NCI-H510A (cell line): ENCODE data around the gene PTPRE.
"Not testable (repeated sequence)": the region's sequence is repeated elsewhere in the genome, so short reads cannot be mapped to it uniquely, and the experiment has no call there.

Experiments used
- DNase-seq: peaks from one replicate; lab custom pipeline; 2025; lab: John Stamatoyannopoulos, UW

Gene PTPRE

DNA sequence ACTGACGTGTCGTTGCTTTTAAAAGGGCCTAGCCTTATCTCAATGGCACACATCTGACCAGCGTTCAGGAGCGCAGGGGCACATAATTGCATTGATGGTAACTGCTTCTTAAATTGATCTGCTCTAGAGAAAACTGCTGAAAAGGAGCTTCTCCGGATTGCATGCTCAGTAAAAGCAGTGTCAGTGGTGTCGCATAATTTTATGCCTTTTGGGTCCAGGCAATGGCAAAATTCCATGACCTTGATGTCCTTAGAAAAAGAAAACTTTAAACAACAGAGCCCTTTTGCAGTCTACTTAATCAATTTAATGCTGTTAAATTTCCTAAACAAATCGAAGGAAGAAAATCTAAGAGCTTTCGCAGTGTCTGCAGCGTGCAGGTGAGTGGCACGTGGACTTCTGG, 75.7 kb downstream of the PTPRE start:
- DNase-seq: no peak

DNA sequence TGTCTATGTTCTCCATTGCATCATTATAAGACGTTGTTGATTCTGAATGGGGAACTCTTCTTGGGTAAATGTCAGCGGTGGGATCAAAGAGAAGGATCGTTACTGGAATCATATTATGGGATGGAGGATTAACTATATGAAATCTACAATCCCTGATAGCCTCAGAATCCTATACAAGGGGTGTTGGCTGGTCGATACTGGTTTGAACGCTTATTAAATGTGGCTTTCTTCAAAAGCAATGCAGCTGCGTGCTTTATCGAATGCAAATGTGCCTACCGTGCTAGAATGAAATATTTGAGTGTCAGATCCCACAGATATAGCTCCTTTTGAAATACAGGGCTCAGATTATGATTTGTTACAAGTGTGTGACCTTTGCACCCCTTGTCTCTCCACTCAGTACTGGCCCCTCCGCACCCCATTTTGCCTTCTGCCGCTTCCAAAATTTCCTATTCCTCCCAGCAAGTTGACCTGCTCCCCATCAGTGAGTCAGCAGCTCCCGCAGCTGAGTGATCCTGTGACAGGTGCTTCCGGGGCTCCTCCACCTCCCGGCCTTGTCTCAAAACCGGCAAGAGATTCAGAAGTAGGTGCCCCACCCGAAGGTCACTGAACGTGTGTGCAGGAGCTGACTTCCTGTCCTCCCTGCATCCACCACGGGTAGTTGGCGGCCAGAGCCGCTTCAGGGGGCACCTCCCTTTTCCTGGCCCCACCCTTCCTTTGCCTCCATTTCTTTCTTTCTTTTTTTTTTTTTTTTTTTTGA, 76.6 kb downstream of the PTPRE start:
- DNase-seq: no peak

DNA sequence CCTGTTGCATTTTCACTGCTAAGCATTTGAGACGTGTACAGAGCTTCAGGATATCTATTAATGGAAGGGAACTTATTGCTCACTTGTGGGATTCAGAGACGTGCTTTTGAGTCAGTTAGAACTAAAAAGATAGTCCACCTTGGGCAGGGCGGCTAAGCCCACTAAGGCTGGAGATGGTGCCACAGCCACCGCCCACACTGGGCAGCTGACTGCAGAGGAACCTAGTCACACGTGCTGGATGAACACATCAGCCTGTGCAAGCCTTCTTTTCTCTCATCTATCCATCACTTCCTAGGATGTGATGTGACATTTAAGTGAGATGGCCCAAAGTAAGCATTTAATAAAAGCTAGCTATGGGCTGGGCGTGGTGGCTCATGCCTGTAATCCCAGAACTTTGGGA, 78.0 kb downstream of the PTPRE start:
- DNase-seq: no peak

DNA sequence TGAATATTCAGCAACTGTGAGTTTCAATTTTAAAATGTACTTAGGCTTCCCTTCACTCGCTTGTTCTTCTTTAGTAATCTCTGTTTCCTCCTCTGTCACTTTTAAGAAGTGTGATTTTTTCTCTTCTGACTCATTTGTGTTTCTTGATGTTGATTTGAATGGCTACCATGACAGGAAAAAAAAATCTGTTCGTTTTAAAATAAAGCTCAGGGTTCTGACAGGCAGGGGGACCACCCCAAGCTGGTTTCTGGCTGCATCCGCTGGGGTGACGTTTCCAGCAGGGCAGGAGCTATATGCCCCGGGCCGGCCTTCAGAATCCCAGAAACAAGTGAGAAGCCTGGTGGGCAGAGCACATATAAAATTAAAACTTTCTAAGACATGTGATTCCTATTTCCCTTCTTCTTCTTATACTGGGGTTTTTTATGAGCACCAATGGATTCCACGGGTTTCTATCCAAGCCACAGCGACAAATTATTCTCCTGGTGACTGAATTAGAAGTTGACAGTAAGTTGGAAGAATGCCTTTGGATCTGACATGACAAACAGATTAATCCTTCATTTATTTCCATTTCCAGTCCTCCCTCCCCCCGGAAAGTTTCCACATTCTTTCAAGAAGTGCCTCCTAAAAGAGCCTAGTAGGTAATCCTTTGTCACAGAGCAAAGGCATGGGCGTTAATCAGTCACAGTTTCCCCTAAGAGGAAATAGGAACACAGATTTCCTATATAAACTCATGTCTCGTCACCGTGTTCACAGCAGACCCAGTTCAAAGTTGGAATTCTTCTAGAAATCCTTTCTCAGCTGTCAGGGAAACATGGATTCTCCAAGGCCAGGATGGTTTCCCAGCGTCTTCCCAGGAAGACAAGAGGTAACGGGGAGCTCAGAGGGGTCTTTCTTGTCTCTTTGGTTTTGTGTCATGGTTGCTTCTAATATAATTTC, 79.9 kb downstream of the PTPRE start:
- no peak for DNase-seq

DNA sequence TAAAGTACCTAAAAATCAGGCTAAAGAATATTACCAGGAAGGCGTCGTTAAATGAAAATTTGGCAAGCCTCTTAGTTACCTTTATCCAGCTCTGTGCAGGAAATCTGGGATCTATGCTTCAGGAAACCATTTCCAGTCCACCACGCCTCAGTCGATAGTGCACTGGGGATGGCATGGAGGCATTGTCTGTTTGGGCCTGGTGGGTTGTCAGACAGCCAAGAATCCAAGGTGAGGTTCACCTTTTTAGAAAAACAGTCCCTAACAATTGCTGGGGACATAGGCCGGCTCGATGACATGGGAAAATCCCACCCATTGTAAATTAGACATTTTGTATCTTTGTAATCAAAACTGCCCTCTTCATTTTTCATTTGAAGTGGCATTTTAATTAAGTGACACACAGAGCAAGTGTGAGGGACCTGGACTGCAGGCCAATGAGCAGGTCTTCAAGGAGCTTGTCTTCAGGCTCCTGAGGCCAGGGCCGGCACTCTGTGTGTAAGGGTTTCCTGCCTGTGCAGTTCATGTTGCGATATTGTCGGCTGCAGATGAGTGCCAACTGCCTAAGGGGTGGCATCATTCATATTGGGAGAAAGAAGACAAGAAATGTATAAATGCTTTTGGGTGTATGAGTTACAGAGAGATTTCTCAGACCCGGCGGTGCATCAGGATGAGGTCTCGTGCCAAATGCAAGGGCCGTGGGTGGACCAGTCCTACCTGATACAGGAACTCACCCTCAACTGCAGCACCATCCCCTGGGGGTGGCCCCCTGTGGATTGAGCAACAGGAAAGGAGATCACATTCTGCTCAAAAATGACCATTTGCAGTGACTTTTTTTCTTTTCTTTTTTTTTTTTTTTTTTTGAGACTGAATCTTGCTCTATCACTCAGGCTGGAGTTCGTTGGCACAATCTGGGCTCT, 80.8 kb downstream of the PTPRE start:
- no peak for DNase-seq

DNA sequence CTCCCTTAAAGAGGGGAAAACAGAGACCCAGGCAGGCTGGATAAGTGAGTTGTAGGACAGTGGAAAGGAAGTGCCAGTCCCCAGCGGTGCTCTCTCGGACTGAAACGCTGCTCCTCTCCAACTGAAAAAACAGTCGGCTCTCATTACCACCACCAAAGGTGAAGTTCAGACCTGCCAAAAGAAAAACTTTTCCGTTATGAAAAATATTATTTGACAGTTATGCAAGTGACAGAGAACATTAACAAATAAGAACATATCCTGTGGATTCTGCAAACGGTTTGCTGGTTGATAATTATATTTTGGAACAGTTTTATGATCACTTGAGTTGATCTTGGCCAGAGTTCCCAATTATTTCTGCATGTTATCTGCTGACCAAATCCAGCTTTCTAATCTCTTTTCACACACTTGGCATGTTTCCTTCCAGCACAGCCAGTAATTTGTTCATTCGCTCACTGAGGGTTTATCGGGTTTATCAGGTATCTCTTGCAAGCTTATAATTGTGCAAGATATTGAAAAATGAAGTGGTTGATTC, 82.6 kb downstream of the PTPRE start:
- no peak for DNase-seq

DNA sequence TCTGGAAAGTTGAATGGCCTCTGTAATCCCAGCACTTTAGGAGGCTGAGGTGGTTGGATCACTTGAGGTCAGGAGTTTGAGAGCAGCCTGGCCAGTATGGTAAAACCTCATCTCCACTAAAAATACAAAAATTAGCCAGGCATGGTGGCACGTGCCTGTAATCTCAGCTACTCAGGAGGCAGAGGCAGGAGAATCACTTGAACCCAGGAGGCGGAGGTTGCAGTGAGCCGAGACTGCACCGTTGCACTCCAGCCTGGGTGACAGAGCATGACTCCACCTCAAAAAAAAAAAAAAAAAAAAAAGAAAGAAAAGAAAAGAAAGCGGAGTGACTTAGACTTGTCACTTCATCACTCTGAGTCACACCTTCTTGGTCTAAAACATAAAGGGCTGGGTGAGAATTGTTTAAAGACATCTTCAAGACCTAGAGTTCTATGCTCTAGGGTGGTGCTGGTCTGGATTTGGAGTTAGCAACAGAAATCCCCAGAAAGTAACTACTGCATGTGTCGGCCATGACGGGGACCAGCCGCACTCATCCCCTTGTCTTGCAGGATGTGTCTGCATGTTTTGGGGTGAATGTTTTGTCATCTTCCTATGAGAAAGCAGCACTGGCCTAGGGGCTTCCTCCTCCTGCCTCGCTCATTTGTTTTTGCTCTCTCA, 83.4 kb downstream of the PTPRE start:
- not testable (repeated sequence) for DNase-seq

DNA sequence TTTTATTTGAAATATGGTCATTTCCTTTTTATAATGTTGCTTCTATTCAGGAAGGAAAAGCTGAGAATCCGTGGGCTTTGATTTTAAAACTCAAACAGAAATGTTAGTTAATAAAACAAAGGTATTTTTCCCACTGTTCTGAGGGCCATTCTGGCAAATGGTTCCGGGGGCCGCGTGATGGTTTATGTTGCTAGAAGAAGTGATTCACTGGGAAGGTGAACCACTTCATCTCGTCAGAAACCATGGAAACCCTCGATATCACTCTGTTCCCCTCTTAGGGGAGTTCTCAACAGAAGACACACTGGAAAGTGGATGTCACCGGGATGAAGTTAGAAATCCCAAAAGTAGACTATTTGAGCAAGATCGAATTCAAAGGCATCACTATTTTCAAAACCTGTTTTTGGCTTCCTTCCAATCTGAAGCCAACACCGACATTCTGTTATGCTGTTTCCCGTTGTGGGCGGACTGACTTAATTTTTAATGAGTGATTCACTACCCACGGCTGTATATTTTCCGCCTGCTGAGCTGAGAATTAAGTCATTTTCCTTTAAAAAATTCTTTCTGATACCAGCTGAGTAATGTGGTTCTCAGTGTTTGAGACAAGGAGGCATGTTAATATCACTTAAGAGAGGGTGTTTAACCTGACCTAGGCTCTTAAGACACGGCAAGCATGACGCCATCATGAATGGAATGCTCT, 84.1 kb downstream of the PTPRE start:
- no peak for DNase-seq

DNA sequence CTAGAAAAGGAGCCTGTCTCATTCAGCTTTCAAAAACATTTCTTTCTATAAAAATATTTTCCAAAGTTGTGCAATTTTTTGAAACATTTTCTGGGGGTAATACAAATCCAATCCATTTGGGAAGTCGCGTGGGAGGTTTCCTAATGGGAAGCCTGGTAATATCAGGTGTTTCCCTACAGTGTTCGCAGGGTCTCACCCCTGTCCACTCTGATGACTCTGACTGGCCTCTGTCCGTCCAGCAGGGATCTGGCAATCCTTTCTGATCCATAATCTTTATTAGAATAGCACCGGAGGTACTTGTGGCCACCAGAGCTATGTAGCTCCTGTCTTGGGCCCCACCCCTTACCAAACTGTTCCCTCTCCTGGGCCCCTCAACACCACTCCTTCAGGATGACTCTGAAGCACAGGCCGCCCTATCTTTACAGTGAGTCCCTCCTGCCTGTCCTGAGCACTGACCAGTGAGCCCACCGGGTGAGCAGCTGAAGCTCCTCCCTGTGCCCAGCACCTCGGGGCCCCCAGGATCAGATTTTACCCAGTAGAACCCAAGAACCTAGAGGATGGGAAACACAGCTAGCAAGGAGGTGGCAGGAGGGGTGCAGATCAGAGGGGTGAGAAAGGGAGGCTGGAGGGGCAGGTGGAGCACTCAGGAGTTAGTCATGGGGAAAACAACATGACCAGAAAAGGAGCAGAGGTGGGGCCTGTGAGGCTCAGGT, 84.8 kb downstream of the PTPRE start:
- no peak for DNase-seq

DNA sequence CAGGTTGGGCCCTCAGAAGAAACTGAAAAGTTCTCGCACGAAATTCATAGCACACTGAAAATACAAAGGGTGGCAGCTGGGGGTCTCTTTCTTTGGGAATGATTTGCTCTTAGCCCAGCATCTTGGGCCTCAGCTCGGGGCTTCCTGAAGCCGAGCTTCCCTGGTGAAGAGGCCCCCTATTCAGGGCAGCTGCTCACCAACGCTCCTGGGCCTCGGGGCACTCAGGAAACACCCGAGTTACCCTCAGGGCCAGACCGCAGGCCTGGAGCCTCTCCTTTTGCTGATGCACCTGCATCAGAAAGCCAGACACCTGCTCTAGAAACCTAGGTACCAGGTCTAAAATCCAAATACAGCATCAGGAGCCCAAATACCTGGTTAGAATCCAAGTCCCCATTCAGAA, 85.5 kb downstream of the PTPRE start:
- no peak for DNase-seq

DNA sequence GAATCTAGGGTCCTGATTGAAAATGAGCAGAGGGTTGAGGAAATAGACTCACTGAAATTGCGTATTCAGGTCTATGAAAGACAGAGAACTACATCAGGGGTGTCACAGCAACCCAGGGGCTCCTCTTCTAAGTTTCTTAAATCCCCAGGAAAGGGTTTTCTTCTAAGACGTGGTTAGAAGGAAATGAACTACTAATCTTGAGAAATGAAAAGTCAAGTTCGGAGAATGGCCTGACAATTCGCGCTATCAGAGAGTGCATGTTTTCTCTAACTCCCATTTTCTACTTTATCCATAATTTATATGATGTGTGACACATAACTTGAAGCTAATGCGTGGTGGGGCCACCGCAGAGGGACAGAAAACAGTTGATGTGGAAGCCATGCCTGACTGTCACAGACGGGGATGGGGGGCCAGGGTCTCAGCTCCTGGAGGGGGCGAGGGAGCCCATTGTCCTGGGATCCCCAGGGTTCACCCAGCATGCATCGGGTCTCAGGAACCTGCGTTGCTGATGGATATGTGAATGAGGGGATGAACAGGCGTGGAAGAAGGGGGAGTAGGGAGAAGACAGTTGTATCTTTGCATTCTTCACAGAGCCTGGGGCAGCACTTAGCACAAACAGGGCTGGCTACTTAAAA, 86.3 kb downstream of the PTPRE start:
- no peak for DNase-seq

DNA sequence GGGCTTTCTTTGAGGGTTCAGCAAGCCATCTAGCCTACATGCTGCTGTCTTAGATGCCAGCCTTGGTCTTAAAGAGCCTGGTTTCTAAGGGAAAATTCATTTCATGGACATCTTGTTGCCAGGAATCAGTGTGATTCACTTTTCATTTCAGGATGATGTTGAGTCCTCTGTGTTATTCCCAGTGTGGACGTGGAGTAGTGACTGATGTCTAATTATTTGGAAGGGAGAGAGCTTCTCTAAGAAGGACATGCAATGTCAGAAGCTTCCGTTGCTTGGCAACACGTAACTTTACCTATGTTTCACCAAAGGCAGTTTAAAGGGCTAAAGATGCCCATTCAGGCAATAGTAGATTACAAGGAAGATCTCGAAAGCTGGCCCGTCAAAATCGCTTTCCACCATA, 89.0 kb downstream of the PTPRE start:
- DNase-seq: no peak

DNA sequence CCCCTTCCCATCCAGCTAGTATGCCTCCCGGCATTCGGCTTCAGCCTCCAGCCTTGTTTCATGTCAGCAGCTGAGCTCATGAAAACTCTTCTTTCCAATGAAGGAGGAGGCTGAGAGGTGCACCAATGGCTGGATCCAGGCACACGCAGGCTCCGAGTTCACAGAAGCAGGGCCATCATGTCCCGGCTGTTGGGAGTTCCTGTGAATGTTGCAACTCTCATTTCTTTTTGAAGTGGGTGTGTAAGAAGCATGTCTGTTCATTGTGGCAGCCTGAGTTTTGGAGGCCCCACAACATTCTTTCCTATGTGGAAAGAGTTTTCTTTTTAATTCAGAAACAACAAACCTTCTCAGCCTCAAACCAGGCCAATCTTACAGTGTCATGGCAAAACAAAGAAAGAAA, 89.7 kb downstream of the PTPRE start:
- no peak for DNase-seq

DNA sequence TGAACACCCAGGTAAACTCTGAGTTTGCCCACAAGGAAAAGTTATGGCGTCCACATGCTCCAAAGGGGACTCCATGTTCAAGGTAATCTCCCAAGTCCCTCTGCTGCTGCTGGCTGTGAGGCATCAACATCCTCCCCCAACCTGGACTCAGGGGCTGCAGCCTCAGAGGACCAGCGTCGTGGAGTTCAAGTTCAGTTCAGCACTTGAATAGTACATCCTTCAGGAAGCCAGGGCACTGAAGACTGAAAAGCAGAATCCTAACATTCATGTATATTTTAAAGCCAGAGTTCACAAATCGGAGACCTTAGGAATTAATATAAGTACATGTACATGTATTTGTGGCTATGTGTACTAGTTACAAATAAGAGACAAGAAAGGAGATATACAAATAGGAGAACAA, 90.4 kb downstream of the PTPRE start:
- no peak for DNase-seq

DNA sequence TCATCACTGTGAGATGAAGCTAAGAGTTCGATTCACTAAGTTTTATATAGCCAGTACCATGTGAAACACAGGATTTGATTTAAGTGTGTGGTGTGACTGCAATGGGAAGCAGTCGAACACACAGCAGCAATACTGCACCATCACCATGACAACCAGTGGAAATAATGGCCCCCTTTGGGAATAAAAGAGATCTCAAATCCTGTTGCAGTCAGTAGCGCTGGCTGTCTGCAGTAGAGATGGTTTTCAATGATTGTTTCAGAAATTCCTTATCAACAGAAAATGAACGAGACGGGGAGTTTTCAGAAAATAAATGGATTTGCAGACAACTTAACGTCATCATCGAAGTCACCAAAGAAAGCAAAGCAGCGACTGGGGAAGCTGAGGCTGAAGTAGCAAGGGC, 91.0 kb downstream of the PTPRE start:
- DNase-seq: no peak

DNA sequence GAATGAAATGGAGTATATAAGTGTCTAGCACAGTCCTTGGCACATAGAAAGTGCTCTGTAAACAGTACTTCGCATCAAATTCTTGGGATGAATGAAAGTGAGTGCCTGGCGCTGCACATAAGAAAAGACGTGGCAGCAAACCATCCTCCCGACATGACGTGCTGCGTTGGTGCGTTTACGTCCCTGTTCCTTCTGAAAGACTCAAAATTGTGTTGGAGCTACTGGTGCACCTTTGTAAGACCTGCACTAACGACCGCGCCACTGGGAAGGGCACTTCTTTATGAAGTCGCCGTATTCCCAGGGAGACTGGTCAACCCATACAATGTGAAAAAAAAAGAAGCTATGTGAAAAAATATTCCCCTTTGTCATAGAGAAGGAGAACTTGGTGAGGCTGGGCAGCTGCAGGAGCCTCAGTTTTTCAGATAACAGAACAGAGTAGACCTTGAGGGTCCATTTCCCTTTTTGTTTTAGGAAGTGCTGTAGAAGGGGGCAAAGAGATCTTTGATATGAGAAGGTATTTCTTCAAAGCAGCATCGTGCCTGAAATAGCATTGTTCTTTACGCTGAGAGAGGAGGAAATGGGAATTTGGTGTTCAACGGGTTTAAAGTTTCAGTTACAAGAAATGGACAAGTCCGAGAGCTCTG, 91.7 kb downstream of the PTPRE start:
- DNase-seq: no peak

DNA sequence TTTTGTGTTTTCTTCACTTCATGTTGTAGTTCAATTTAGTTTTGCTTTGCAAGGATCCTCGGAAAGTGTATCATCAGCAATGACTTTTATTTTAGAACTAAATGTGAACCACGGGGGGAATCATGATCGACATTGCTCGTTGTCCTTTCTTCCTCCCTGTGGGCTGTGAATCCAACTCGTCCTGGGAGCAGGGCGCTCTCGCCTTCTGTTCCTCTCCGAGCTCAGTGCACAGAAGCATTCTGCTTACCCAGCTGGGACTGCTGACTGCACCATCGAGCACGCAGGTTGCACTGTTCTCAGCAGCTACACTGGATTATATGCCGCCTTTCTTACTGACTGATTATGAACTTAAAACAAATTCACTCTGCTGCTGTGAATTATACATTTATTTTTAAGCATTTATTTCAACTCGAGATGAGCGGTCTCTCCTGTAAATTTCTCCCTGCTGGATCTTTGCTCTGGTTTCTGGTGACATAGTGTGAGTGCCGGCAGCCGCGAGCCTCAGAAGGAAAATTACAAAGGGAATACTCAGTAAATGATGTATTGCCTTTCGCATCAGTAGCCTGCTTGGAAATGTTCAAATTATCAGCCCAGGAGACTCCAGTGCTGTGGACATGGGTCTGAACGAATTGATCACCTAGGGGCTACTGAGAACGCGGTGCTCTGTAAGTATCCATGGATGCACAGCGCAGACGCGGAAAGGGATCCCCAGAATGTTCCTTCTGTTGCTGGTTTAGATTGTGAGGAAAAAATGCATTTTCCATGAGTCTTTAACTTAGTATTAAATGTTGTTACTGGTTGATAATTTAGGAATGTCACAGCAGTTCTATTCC, 92.6 kb downstream of the PTPRE start:
- DNase-seq: no peak
